NCI-H146 (cell line): ENCODE measurements around the gene HMBS.
"Not testable (repeated sequence)": the region's sequence is repeated elsewhere in the genome, so short reads cannot be mapped to it uniquely, and the experiment has no call there.

ENCODE experiments used
- DNase-seq: peaks from one replicate; lab custom pipeline; 2025; lab: John Stamatoyannopoulos, UW

The HMBS gene

GRCh38 chr11:119118946-119119345, 34.3 kb downstream of the HMBS start:
- no peak for DNase-seq

DNA sequence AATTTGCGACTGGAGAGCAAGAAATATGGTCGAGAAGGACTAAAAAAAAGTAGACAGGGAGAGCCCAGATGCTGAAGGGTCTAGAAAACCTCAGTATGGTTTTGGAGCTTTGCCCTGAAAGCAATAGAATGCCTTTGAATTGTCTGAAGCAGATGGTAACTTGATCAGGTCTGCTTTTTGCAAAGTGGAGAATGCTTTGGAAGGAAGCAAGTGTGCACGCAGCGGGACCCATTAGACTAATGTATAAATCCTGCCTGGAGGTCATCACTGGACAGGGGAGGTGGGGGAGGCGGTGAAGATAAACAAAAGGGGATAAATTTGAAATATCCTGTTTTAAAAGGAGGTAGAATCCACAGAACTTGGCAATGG, 35.9 kb downstream of the HMBS start:
- peak; percentile 82 for DNase-seq

DNA sequence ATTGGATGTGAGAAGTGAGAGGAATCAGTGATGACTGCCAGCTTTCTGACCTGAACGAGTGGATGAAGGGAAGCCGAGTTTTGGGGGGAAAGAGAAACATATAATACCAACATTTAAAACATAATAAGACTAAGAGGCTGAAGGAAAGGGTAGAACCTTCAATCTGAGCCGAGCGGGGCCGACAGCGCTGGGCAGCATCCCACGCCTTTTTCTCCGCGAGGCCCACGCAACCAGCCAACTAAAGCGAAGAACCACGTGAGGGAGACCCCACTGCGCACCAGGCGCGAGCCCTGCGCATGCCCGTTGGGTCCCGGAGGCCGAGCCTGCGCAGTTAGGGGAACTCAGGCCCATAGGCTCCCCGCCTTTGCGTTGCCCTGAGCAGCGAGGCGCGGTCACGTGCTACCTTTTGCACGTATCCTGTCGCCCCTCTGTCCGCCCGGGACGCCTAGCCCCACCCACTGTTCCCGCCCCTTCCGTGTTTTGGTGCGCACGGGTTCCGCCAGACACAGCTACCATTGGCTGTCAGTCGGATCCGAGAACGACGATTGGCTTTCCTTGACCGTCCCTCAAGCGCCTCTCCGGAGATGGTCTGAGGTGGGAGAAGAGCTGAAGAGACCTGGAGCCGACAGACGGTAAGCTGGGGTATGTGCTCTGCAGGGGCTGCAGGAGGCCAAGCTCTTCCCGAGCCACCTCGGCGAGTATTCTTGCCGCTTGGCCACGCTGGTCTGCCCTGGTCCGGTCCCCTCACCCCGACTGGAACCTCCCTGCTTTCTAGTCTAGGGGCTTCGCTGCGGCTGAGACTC, 36.5 kb downstream of the HMBS start, which contains the start of gene HINFP:
Gene HINFP, plus strand, starts transcription at position 573 of the 803 bp plus-strand sequence. CDS start 5,365 bp downstream, outside the sequence.
- DNase-seq: peak; percentile 100

DNA sequence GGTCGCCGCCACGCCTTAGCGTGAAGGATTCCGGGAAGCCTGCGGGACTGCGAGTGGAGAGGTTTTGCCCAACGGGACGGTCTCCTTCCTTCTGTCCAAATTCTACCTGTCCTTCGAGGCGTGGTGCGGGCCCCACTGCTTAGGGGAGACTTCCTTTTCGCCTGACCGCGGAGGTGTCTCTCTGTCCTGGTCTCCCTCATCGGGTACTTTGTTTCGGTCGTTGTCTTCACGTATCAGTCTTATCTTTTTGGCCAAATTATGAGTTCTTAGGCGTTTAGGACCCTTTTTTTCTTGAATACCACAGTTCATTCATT, 37.1 kb downstream of the HMBS start:
- no peak for DNase-seq

- DNase-seq: no peak
These were observed 41.1 kb downstream of the HMBS start for GRCh38 chr11:119125821-119126220.

- DNase-seq: no peak
These were observed 42.1 kb downstream of the HMBS start for GRCh38 chr11:119126675-119127268.

DNA sequence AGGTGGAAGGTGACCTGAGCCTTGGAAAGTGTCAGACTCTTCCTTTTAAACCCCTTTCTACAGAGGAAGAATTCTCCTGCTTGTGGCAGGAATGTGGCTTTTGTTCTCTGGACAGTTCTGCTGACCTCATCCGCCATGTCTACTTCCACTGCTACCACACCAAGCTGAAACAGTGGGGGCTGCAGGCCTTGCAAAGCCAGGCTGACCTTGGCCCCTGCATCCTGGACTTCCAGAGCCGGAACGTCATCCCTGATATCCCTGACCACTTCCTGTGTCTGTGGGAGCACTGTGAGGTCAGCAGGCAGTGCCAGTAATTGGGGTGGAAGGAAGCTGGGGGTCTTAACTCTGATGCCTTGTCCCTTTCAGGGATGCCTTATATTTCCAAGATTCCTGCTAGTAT, 46.0 kb downstream of the HMBS start:
- no peak for DNase-seq

- no peak for DNase-seq
These were observed 49.8 kb downstream of the HMBS start for GRCh38 chr11:119134389-119134978.

GRCh38 chr11:119139276-119139675, 54.6 kb downstream of the HMBS start:
- DNase-seq: not testable (repeated sequence)
